Activated naive CD4-positive, alpha-beta T cell treated with anti-CD3 and anti-CD28 coated beads, Interleukin-2, amount 50 U/mL, for 16 hours (primary cell): ENCODE measurements around the gene CACNA1G.

Source experiments
- DNase-seq: peaks from one replicate; pipeline ENCODE4 v3.0.0-alpha.2; 2020

Gene CACNA1G

GRCh38 chr17:50660042-50660886 lies 99.7 kb downstream of the CACNA1G start:
- no peak for DNase-seq

- DNase-seq = no peak
Measured at GRCh38 chr17:50660887-50661345, 100.4 kb downstream of the CACNA1G start.

GRCh38 chr17:50661348-50661747 lies 100.8 kb downstream of the CACNA1G start:
- no peak for DNase-seq

- DNase-seq = peak; percentile 25
Measured at GRCh38 chr17:50661795-50662391, 101.4 kb downstream of the CACNA1G start.

GRCh38 chr17:50662632-50663225 lies 102.2 kb downstream of the CACNA1G start:
- DNase-seq = no peak

- DNase-seq = no peak
Measured at GRCh38 chr17:50663812-50664374, 103.4 kb downstream of the CACNA1G start.

- DNase-seq = no peak
Measured at GRCh38 chr17:50664788-50665458, 104.4 kb downstream of the CACNA1G start.

- no peak for DNase-seq
Measured at GRCh38 chr17:50665838-50666237, 105.3 kb downstream of the CACNA1G start.

- DNase-seq = no peak
Measured at GRCh38 chr17:50666316-50666715, 105.8 kb downstream of the CACNA1G start.

- DNase-seq = no peak
Measured at GRCh38 chr17:50667259-50668024, 106.9 kb downstream of the CACNA1G start.

- no peak for DNase-seq
Measured at GRCh38 chr17:50668025-50668837, 107.7 kb downstream of the CACNA1G start.

- no peak for DNase-seq
Measured at GRCh38 chr17:50668838-50669581, 108.5 kb downstream of the CACNA1G start.

- no peak for DNase-seq
Measured at GRCh38 chr17:50672071-50672470, 111.6 kb downstream of the CACNA1G start.

- no peak for DNase-seq
Measured at GRCh38 chr17:50672831-50673551, 112.5 kb downstream of the CACNA1G start.

GRCh38 chr17:50675190-50675589 lies 114.7 kb downstream of the CACNA1G start:
- no peak for DNase-seq

GRCh38 chr17:50675627-50676026 lies 115.1 kb downstream of the CACNA1G start:
- no peak for DNase-seq

- no peak for DNase-seq
Measured at GRCh38 chr17:50676065-50676975, 115.8 kb downstream of the CACNA1G start.
